ENCODE measurements around the gene KCTD15. TPM values are rescaled to one million over a fixed set of nuclear protein-coding genes. Genes with fewer than 3 reads are reported as not detected.

Gene KCTD15
- total RNA-seq, 1 experiment from 2014 or later = 13.8 TPM

DNA sequence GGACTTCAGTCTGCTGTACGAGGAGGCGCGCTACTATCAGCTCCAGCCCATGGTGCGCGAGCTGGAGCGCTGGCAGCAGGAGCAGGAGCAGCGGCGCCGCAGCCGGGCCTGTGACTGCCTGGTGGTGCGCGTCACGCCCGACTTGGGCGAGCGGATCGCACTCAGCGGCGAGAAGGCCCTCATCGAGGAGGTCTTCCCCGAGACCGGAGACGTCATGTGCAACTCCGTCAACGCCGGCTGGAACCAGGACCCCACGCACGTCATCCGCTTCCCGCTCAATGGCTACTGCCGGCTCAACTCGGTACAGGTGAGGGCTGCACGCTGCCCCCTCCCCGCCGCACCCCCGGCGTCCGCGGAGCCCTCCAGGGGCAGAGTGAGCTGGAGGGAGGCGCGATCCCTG lies 14.6 kb downstream of the KCTD15 start:
- no peak for DNase-seq
- ChIA-PET POLR2A (ENCODE audit: unreplicated experiment) (no interaction called here), CTCF (interaction anchor here (0.6 kb wide), 1 partner anchor 333 kb away, joined by 4 read pairs; no protein-coding TSS in a partner anchor)
- H3K4me3 ChIP-seq = no peak overlapping the region
- no peaks in the 10 kb centered on the region for H3K79me2 ChIP-seq (ENCODE audit: low read depth)
- no peaks in the 10 kb centered on the region for H3K36me3 ChIP-seq (ENCODE audit: low read depth)
- no peaks in the 10 kb centered on the region for H3K9me3 ChIP-seq (ENCODE audit: insufficient read depth, low read depth)
- no peak overlapping the region for H3K4me2 ChIP-seq
- H3K27me3 ChIP-seq (ENCODE audit: insufficient read depth, low read depth) = no peaks in the 10 kb centered on the region
- H3F3A ChIP-seq (ENCODE audit: insufficient read depth, low read depth) = no peaks in the 10 kb centered on the region
- H2AFZ ChIP-seq = no peak overlapping the region
- no peak overlapping the region for H3K27ac ChIP-seq
- no peaks in the 10 kb centered on the region for H3K9me2 ChIP-seq (ENCODE audit: insufficient read depth)
- intact Hi-C loops (cut with micrococcal nuclease; ENCODE audit: unreplicated experiment) = no loop called here
- no peak for TF ChIP-seq EZH2 (IDR thresholded peaks at IDR 0.05; ENCODE audit: low read depth)
- TF ChIP-seq, protein P1, sequence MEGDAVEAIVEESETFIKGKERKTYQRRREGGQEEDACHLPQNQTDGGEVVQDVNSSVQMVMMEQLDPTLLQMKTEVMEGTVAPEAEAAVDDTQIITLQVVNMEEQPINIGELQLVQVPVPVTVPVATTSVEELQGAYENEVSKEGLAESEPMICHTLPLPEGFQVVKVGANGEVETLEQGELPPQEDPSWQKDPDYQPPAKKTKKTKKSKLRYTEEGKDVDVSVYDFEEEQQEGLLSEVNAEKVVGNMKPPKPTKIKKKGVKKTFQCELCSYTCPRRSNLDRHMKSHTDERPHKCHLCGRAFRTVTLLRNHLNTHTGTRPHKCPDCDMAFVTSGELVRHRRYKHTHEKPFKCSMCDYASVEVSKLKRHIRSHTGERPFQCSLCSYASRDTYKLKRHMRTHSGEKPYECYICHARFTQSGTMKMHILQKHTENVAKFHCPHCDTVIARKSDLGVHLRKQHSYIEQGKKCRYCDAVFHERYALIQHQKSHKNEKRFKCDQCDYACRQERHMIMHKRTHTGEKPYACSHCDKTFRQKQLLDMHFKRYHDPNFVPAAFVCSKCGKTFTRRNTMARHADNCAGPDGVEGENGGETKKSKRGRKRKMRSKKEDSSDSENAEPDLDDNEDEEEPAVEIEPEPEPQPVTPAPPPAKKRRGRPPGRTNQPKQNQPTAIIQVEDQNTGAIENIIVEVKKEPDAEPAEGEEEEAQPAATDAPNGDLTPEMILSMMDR (conservative IDR thresholded peaks at IDR 0.05) = no peak
- H4K20me1 ChIP-seq (ENCODE audit: insufficient read depth) = peaks cover under 1% of the 10 kb centered on the region; the same call in 1 of the 2 replicates
- BruUV-seq (replicated peaks) = no TSS peak
- no peaks in the 10 kb centered on the region for H3K4me1 ChIP-seq (replicated peaks; ENCODE audit: insufficient read depth)

DNA sequence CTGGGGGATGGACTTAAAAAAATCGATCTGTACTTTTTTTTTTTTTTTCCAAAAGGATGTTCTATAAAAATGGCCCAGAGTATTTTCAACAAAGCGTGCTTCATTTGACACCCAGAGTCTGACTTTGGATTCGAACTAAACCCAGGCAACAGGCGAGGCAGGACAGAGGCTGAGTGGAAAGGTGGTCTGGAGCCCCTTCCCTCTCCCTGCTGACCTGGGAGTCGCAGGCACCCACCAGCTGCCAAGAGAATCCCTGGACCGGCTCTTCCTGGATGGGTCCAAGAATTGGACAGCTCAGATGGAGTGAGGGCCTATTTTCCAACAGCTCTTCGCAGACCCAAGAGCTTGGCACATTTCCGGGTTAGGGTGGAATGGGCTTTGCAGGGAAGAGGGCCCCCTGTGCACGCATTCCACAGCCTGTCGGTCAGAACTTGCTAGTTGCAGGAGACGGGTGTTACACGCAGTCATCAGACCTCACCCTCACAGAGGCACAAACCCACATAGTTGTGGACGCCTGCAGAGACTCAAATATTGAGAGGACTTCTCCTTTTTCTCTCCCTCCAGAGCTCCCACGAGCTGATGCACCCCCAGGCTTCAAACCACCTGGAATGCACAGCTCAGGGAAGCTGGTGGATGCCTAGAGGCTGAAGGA lies 15.2 kb downstream of the KCTD15 start:
- Histone ChIP-seq H3K4me1 (replicated peaks; ENCODE audit: insufficient read depth) (no peaks in the 10 kb centered on the region), H3K79me2 (ENCODE audit: low read depth) (no peaks in the 10 kb centered on the region), H3F3A (ENCODE audit: insufficient read depth, low read depth) (no peaks in the 10 kb centered on the region), H3K9me2 (ENCODE audit: insufficient read depth) (no peaks in the 10 kb centered on the region), H3K27ac (no peak overlapping the region), H3K4me3 (no peak overlapping the region), H3K27me3 (ENCODE audit: insufficient read depth, low read depth) (no peaks in the 10 kb centered on the region), H2AFZ (no peak overlapping the region), H3K4me2 (no peak overlapping the region), H3K36me3 (ENCODE audit: low read depth) (no peaks in the 10 kb centered on the region), H3K9me3 (ENCODE audit: insufficient read depth, low read depth) (no peaks in the 10 kb centered on the region), H4K20me1 (ENCODE audit: insufficient read depth) (no peaks in the 10 kb centered on the region)
- POLR2A ChIA-PET (ENCODE audit: unreplicated experiment) = no interaction called here
- no peak for DNase-seq
- BruUV-seq (replicated peaks) = no TSS peak
- intact Hi-C loops (cut with micrococcal nuclease; ENCODE audit: unreplicated experiment) = no loop called here
- CTCF ChIA-PET = no interaction called here
- no peak for TF ChIP-seq EZH2 (IDR thresholded peaks at IDR 0.05; ENCODE audit: low read depth)
- TF ChIP-seq, protein P1 (conservative IDR thresholded peaks at IDR 0.05) = no peak

DNA sequence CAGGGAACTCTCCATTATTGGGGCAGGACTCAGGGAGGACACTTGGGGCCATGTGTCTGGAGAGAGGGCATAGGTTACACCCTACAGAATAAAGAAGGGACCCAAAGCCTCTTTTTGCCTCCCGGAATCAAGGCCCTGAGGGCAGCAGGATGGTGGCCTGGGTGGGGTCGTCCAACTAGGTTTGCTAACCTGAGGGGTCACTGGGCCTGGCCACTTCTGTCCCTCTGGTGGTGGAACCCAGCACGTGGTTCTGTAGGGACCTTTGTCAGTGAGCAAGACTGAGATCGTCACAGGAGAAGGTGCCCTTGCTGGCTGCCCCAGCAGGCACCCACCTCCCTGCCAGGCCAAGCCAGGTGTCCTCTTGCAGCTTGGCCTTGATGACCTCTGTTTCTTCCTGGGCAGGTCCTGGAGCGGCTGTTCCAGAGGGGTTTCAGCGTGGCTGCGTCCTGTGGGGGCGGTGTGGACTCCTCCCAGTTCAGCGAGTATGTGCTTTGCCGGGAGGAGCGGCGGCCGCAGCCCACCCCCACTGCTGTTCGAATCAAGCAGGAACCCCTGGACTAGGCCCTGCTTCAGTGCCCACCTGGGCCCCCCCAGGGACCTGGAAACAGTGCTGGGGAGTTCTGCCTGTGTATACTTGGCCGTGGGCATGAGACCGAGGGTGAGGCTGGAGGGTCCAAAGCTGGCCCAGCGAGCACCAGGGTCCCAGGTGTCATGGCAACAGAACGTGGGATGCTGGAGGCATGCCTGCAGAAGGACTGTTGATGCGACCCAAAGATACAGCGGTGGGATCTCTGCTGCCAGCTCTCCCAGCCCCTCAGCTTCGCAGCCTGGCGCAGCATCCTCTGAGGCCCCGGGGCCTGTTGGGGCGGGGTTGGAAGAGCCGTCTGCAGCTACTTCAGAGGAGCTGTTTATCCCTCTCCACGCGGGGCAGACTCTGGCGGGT lies 16.0 kb downstream of the KCTD15 start:
- no peak overlapping the region for H3K27ac ChIP-seq
- no peaks in the 10 kb centered on the region for H3K36me3 ChIP-seq (ENCODE audit: low read depth)
- H3K9me2 ChIP-seq (ENCODE audit: insufficient read depth) = no peaks in the 10 kb centered on the region
- H3K4me3 ChIP-seq = no peak overlapping the region
- TF ChIP-seq, protein P1 (conservative IDR thresholded peaks at IDR 0.05) = no peak
- no peak for TF ChIP-seq EZH2 (IDR thresholded peaks at IDR 0.05; ENCODE audit: low read depth)
- no peak overlapping the region for H3K4me2 ChIP-seq
- no peaks in the 10 kb centered on the region for H3K79me2 ChIP-seq (ENCODE audit: low read depth)
- H3K27me3 ChIP-seq (ENCODE audit: insufficient read depth, low read depth) = no peaks in the 10 kb centered on the region
- H2AFZ ChIP-seq = no peak overlapping the region
- no peak for DNase-seq
- intact Hi-C loops (cut with micrococcal nuclease; ENCODE audit: unreplicated experiment) = no loop called here
- no TSS peak for BruUV-seq (replicated peaks)
- ChIA-PET CTCF (no interaction called here), POLR2A (ENCODE audit: unreplicated experiment) (no interaction called here)
- no peaks in the 10 kb centered on the region for H3K9me3 ChIP-seq (ENCODE audit: insufficient read depth, low read depth)
- H4K20me1 ChIP-seq (ENCODE audit: insufficient read depth) = no peaks in the 10 kb centered on the region
- H3F3A ChIP-seq (ENCODE audit: insufficient read depth, low read depth) = no peaks in the 10 kb centered on the region
- no peaks in the 10 kb centered on the region for H3K4me1 ChIP-seq (replicated peaks; ENCODE audit: insufficient read depth)
